Breast epithelium (tissue), 4 donors: ENCODE results near the gene USH1G. TPM values are rescaled to one million over a fixed set of nuclear protein-coding genes. Genes with fewer than 3 reads are reported as not detected.
A peak's percentile ranks its signal among the peaks of the same experiment; 100 is the strongest.

ENCODE experiments used
- DNase-seq, 2 donors: peaks; one replicate each; pipeline ENCODE4 v3.0.0-alpha.2; 2019; ENCODE audit warnings: low spot score in 2 of 2
- H3K27ac ChIP-seq, 2 donors: fragments of 200-600 bp; sonication (generic) in 1 of 2; one replicate each; pipeline ENCODE4 v1.5.1; 2016 to 2019; ENCODE audit warnings: mild to moderate bottlenecking in 1 of 2
- H3K27me3 ChIP-seq, 2 donors: fragments of 200-600 bp; sonication (generic) in 1 of 2; one replicate each; pipeline versions ENCODE4 v1.5.1 to v1.6.0; 2017 to 2019; ENCODE audit warnings: control low read depth in 1 of 2, mild to moderate bottlenecking in 1 of 2
- H3K36me3 ChIP-seq: fragments of 200-600 bp; one replicate; pipeline ENCODE4 v1.5.1; 2019
- H3K4me1 ChIP-seq, 2 donors: fragments of 200-600 bp; sonication (generic); one replicate each; pipeline ENCODE4 v1.5.1; 2016 to 2019; ENCODE audit warnings: control low read depth in 1 of 2
- H3K4me3 ChIP-seq, 3 donors: fragments of 200-600 bp; sonication (generic); 1 replicate in 2 of 3; 2 replicates in 1 of 3; pipeline ENCODE4 v1.5.1; 2016 to 2019; ENCODE audit warnings: mild to moderate bottlenecking in 3 of 3, moderate library complexity in 2 of 3
- H3K9me3 ChIP-seq, 2 donors: fragments of 200-600 bp; sonication (generic) in 1 of 2; one replicate each; pipeline ENCODE4 v1.5.1; 2016 to 2019; ENCODE audit warnings: control low read depth in 1 of 2
- CTCF ChIP-seq, 3 donors: fragments of 450-650 bp; IDR thresholded peaks; one replicate each; pipeline ENCODE4 v1.5.1; 2016 to 2017; ENCODE audit warnings: antibody characterized with exemption in 3 of 3, mild to moderate bottlenecking in 3 of 3, moderate library complexity in 3 of 3
- POLR2A ChIP-seq: fragments of 450-650 bp; IDR thresholded peaks from one replicate; pipeline ENCODE4 v1.6.1; 2016; ENCODE audit warnings: antibody characterized with exemption, mild to moderate bottlenecking, moderate library complexity
- POLR2AphosphoS5 ChIP-seq, 3 donors: sonication (generic); formaldehyde crosslinking; IDR thresholded peaks; one replicate each; pipeline ENCODE4 v1.6.1; 2017; ENCODE audit warnings: antibody characterized with exemption in 3 of 3
- intact Hi-C: fragments of 100-400 bp; cut with DNase I; formaldehyde crosslinking; loops from one replicate; pipeline ENCODE4 v1.15.1; 2023; ENCODE audit warnings: low total_unique reads
- total RNA-seq, 3 donors: library from RNA; depleted of rRNA; stranded (reverse); fragments of >200 nt; gene quantifications; one replicate each; pipeline ENCODE4 v1.1.0, GENCODE V29; 2016

The USH1G gene
- total RNA-seq, 3 donors from 2014 or later = not detected

GRCh38 chr17:74893936-74894671 lies 29.0 kb downstream of the USH1G start:
- Histone ChIP-seq H3K9me3 (no peaks in the 10 kb centered on the region), H3K27me3 (peaks cover 0 to 51% of the 10 kb centered on the region in 2 donors), H3K27ac (no peak overlapping the region), H3K36me3 (no peaks in the 10 kb centered on the region), H3K4me3 (peak overlapping the region in 2 of 3 donors; percentile 43 to 58), H3K4me1 (no peaks in the 10 kb centered on the region)
- no peak for DNase-seq
- TF ChIP-seq POLR2A (no peak), POLR2AphosphoS5 (IDR thresholded peaks at IDR 0.05) (no peak), CTCF (IDR thresholded peaks at IDR 0.05) (no peak)
- intact Hi-C loops = no loop called here

GRCh38 chr17:74892974-74893911 lies 29.8 kb downstream of the USH1G start, which contains the start of gene FADS6:
FADS6 (minus strand) TSS chr17:74893633; CDS start chr17:74893595, 38 bp downstream.
- H3K27me3 ChIP-seq = peaks cover 0 to 56% of the 10 kb centered on the region in 2 donors

GRCh38 chr17:74892013-74892841 lies 30.8 kb downstream of the USH1G start:
- Histone ChIP-seq H3K27me3 (peaks cover 0 to 56% of the 10 kb centered on the region in 2 donors), H3K9me3 (no peaks in the 10 kb centered on the region), H3K27ac (no peak overlapping the region), H3K4me3 (no peak overlapping the region), H3K36me3 (no peaks in the 10 kb centered on the region), H3K4me1 (no peaks in the 10 kb centered on the region)
- TF ChIP-seq POLR2AphosphoS5 (IDR thresholded peaks at IDR 0.05) (no peak), POLR2A (no peak), CTCF (IDR thresholded peaks at IDR 0.05) (no peak)
- DNase-seq = no peak
- intact Hi-C loops = no loop called here

More at GRCh38 chr17:74892974-74893911, 29.8 kb downstream of the USH1G start, which contains the start of gene FADS6:
- intact Hi-C loops = no loop called here
- no peak for DNase-seq
- Histone ChIP-seq H3K4me1 (no peaks in the 10 kb centered on the region), H3K27ac (no peak within 1 kb of the TSS), H3K4me3 (peak within 1 kb of the TSS in 2 of 3 donors; percentile 43 to 58), H3K9me3 (no peaks in the 10 kb centered on the region), H3K36me3 (no peaks in the 10 kb centered on the region)
- TF ChIP-seq POLR2A = no peak
- TF ChIP-seq POLR2AphosphoS5 (IDR thresholded peaks at IDR 0.05) = no peak
- TF ChIP-seq CTCF (IDR thresholded peaks at IDR 0.05) = no peak

GRCh38 chr17:74890554-74890953 lies 32.5 kb downstream of the USH1G start:
- no peaks in the 10 kb centered on the region for H3K9me3 ChIP-seq
- intact Hi-C loops = no loop called here
- no peak overlapping the region for H3K4me3 ChIP-seq
- TF ChIP-seq POLR2AphosphoS5 (IDR thresholded peaks at IDR 0.05) = no peak
- TF ChIP-seq POLR2A = no peak
- TF ChIP-seq CTCF (IDR thresholded peaks at IDR 0.05) = no peak
- peaks cover 0 to 43% of the 10 kb centered on the region in 2 donors for H3K27me3 ChIP-seq
- H3K36me3 ChIP-seq = no peaks in the 10 kb centered on the region
- H3K27ac ChIP-seq = no peak overlapping the region
- H3K4me1 ChIP-seq = no peaks in the 10 kb centered on the region
- no peak for DNase-seq
